Epithelial cell of esophagus (primary cell): ENCODE data around the gene GFI1.

Experiments used
- DNase-seq: peaks from one replicate; pipeline ENCODE4 v3.0.0; 2010; ENCODE audit warnings: low read depth
- H3K4me3 ChIP-seq: 2 replicates; pipeline ENCODE4 v1.5.1; 2011; ENCODE audit warnings: mild to moderate bottlenecking, low read length, control low read depth
- CTCF ChIP-seq: IDR thresholded peaks from 2 replicates; pipeline ENCODE4 v1.5.1; 2011; ENCODE audit warnings: low read depth, mild to moderate bottlenecking, low read length, control low read depth, inconsistent platforms; ENCODE audit not compliant: insufficient read depth; ENCODE audit errors: missing control alignments

GFI1 gene

GRCh38 chr1:92502247-92502646 is 15.5 kb upstream of the GFI1 start:
- no peak overlapping the region for H3K4me3 ChIP-seq
- TF ChIP-seq CTCF, result no peak
- DNase-seq, result no peak

- TF ChIP-seq CTCF, result no peak
- no peak for DNase-seq
- no peak overlapping the region for H3K4me3 ChIP-seq
Measured at GRCh38 chr1:92500552-92500951, 13.8 kb upstream of the GFI1 start.

GRCh38 chr1:92495392-92496063 is 8.8 kb upstream of the GFI1 start:
- no peak for TF ChIP-seq CTCF
- H3K4me3 ChIP-seq, result no peak overlapping the region
- no peak for DNase-seq

- TF ChIP-seq CTCF, result no peak
- DNase-seq, result no peak
- H3K4me3 ChIP-seq, result no peak overlapping the region
Measured at GRCh38 chr1:92494485-92495141, 7.9 kb upstream of the GFI1 start.

GRCh38 chr1:92493139-92493538 is 6.4 kb upstream of the GFI1 start:
- TF ChIP-seq CTCF, result no peak
- no peak for DNase-seq
- no peak overlapping the region for H3K4me3 ChIP-seq

GRCh38 chr1:92488832-92489231 is 2.1 kb upstream of the GFI1 start:
- DNase-seq, result no peak
- no peak overlapping the region for H3K4me3 ChIP-seq
- TF ChIP-seq CTCF, result no peak

GRCh38 chr1:92488416-92488815 is 1.7 kb upstream of the GFI1 start:
- no peak overlapping the region for H3K4me3 ChIP-seq
- no peak for TF ChIP-seq CTCF
- DNase-seq, result no peak
